ENCODE data around the gene GPN3. TPM values are rescaled to one million over a fixed set of nuclear protein-coding genes. Genes with fewer than 3 reads are reported as not detected.

GPN3 gene
- total and polyA plus RNA-seq, 2 of the 13 experiments (the other 11 are each of a cell fraction or from before 2014, with no cell fraction given): 28.7 to 29.5 TPM

- no peak for TF ChIP-seq TCF12 (IDR thresholded peaks at IDR 0.05)
- TF ChIP-seq TCF12 (CRISPR knock-in tag; IDR thresholded peaks at IDR 0.05): no peak
- TF ChIP-seq MNT (IDR thresholded peaks at IDR 0.05): peak; percentile 51
- TF ChIP-seq ZNF143 (CRISPR knock-in tag; IDR thresholded peaks at IDR 0.05): no peak
- peak; percentile 48; the same call in 1 of the 2 replicates for TF ChIP-seq ZNF816 (CRISPR knock-in tag; IDR thresholded peaks at IDR 0.05; ENCODE audit: borderline replicate concordance)
- TF ChIP-seq HOXD1 (CRISPR knock-in tag; IDR thresholded peaks at IDR 0.05): peak; percentile 38; the same call in 1 of the 2 replicates
- no peak for TF ChIP-seq RORA (CRISPR knock-in tag; IDR thresholded peaks at IDR 0.05)
- TF ChIP-seq ZSCAN25 (CRISPR knock-in tag; IDR thresholded peaks at IDR 0.05): 0 out of 2 replicates have a peak, but pooled peaks have one; percentile 16
- TF ChIP-seq CBX1 (IDR thresholded peaks at IDR 0.05; ENCODE audit: low read depth): no peak
- no peak for TF ChIP-seq PAX8 (CRISPR knock-in tag; IDR thresholded peaks at IDR 0.05; ENCODE audit: borderline replicate concordance)
- TF ChIP-seq SMAD1 (CRISPR knock-in tag; IDR thresholded peaks at IDR 0.05; ENCODE audit: borderline replicate concordance, low read depth): 0 out of 2 replicates have a peak, but pooled peaks have one; percentile 24
- TF ChIP-seq TAF15 (IDR thresholded peaks at IDR 0.05; ENCODE audit: low read depth, low read length, poor library complexity, severe bottlenecking): no peak
- no peak for TF ChIP-seq ZNF800 (CRISPR knock-in tag; IDR thresholded peaks at IDR 0.05)
- TF ChIP-seq ZBTB10 (CRISPR knock-in tag; IDR thresholded peaks at IDR 0.05; ENCODE audit: borderline replicate concordance): no peak; the same call in 1 of the 2 replicates
- peak; percentile 48; the same call in 1 of the 2 replicates for TF ChIP-seq ZNF263 (CRISPR knock-in tag; IDR thresholded peaks at IDR 0.05)
- TF ChIP-seq ZIK1 (CRISPR knock-in tag; IDR thresholded peaks at IDR 0.05; ENCODE audit: borderline replicate concordance, low read depth): peak; percentile 45; the same call in 1 of the 2 replicates
- peak; percentile 60 for TF ChIP-seq ZNF18 (CRISPR knock-in tag; IDR thresholded peaks at IDR 0.05; ENCODE audit: insufficient replicate concordance)
- peak; percentile 75; the same call in 1 of the 2 replicates for TF ChIP-seq TMF1 (CRISPR knock-in tag; IDR thresholded peaks at IDR 0.05; ENCODE audit: low read depth)
- TF ChIP-seq ZFYVE20 (CRISPR knock-in tag; IDR thresholded peaks at IDR 0.05; ENCODE audit: borderline replicate concordance, low read depth): 0 out of 2 replicates have a peak, but pooled peaks have one; percentile 54
Measured at GRCh38 chr12:110403146-110403975, 64.7 kb downstream of the GPN3 start, which contains the start of gene ANAPC7 (continued).

All from HepG2 (cell line).